ENCODE data around the gene KIAA0232. TPM values are rescaled to one million over a fixed set of nuclear protein-coding genes. Genes with fewer than 3 reads are reported as not detected.
"Not testable (repeated sequence)": the region's sequence is repeated elsewhere in the genome, so short reads cannot be mapped to it uniquely, and the experiment has no call there.

KIAA0232 gene
- total RNA-seq, 1 donor from 2014 or later, result 20.9 TPM

DNA sequence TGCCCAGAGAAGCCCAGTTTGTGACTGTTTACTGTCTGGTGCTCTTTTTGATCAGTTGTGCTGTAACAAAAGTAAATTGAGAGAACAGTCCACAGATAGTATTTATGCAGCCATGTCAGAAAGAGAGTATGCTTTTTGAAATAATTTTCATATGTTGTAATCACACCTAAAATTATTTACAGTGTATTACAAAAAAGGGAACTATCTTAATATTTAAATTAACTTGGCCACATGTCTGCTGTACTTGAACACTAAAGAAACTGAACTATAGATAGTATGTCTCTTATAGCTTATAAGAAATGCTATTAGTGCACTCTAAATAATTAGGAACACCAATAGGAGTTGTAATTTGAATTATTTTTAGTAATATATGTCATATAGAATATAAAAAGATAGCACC is 30.2 kb downstream of the KIAA0232 start:
- ATAC-seq, result no peak

DNA sequence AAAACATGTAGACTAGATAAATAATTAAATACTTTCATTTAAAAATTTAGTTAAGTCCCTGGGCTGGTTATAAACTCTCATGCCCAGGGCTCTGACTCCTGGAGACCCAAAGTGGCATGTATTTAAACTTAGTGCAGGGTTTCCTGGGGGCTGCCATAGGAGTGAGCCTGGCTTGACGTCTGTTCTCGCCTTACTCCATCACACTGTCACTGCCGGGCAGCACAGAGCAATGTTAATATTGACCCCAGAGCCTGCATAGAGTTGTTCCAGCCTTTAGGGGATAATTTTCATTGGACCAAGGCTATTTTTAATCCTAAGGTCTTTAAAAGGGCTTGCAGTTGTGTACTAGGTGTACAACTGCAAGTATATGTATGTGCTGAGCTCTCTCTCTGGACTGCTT is 31.2 kb downstream of the KIAA0232 start:
- ATAC-seq, result no peak

DNA sequence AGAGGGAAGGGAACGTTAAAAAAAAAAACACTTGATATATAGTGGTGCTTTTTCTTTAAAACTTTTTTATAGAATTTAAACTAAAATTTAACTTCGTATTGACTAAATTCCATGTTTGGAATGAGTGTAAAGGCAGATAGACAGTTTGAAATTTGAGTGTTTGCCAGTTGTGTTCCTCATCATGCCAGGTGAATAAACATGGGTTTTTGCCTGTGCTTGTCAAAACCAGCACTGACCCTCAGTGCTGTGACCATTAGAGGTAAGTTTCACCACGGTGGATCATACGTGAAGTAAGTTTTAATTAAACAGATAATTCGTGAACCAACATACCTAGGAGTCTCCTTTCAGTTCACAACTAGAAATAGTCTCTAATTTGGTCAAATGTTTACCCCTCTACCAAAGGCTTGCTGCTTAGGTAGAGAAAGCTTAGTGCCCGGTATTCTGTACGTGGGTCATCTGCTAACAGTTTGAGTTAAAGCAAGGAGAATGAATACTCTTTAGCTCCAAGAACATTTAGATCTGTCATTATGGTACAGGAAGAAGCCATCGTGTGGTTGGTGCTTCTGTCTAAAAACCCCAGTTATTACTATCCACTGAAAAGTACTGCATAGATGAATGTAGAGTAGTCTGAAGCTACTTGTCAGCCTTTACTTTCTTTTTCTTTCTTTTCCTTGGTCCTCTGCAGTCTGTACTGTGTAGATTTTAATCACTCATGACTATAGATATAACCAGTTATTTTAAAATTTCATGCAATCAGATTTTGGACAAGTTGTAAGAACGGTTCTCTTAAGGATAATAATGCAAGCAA is 32.7 kb downstream of the KIAA0232 start:
- ATAC-seq, result no peak

GRCh38 chr4:6819295-6819694 is 36.8 kb downstream of the KIAA0232 start:
- no peak for ATAC-seq

GRCh38 chr4:6820695-6821094 is 38.2 kb downstream of the KIAA0232 start:
- ATAC-seq, result no peak

GRCh38 chr4:6824071-6824470 is 41.5 kb downstream of the KIAA0232 start:
- no peak for ATAC-seq

DNA sequence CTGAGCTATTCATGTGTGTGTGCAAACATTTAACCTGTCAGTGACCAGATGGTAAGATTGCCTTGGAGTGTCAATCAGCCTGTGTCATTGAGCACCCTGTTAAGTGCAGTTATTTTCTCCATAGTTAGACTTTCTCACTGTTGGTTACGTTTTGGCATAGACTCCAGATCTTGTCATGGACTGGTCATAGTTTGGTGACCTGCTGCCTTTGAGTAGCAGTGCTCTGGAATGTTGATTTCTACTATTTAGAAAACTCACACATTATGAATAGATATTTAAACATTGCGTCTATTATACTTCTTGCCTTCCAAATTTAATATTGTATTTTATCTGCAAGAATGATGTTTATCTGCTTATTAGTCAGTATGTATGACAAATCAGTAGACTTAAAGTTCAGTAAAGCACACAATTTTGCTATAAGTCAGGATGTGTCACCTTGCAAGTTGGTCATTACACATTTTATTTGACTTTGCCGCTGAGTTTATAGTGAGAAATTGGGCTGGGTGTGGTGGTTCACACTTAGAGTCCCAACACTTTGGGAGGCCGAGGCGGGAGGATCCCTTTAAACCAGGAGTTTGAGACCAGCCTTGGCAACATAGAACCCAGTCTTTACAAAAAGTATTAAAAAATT is 42.4 kb downstream of the KIAA0232 start:
- no peak for ATAC-seq

DNA sequence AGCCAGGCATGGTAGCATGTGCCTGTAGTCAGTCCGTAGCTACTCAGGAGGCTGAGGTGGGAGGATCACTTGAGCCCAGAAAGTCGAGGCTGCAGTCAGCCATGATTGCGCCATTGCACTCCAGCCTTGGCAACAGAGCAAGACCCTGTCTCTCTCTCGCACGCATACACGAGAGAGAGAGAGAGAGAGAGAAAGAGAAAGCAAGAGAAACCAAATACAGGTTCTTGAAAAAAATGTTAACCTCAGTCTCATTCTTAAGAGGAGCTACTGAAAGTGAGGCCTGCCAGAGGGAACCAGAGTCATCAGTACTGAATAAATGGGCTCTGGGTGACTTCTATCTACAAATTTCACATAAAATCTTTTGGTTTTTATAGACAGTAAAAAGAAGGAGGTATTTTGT is 42.9 kb downstream of the KIAA0232 start:
- no peak for ATAC-seq

DNA sequence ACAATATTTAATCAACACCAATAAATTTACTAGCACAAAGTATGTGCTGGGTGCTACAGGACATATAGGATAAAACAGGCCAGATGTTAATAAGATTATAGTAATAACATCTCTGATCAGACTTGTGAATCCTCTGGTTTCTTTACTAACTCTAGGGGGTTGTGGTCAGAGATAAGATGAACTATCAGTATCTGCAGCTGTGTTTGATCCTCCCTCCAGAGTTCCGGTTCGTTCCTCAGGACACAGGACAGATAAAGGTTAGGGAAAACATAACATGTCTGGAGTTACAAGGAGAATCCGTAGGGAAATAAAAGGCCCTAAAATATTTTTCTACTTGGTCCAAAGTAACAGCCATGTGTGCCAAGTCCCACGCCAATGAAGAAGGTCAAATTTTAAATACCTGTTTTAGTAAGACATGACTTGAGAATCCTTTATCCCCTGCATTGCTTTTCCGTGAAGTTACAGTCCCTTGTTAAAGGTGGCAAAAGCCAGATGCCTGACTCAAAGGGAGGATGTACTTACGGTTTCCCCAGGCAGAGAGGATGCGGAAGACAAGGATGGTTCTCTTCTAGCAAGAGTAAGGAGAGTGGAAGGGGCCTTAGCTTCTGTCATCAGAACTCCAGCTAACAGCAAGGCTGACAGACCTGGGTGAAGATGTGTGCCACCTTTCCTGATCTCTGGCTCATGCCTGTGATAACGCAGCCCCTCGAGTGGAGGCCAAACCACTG is 44.4 kb downstream of the KIAA0232 start:
- no peak for ATAC-seq

DNA sequence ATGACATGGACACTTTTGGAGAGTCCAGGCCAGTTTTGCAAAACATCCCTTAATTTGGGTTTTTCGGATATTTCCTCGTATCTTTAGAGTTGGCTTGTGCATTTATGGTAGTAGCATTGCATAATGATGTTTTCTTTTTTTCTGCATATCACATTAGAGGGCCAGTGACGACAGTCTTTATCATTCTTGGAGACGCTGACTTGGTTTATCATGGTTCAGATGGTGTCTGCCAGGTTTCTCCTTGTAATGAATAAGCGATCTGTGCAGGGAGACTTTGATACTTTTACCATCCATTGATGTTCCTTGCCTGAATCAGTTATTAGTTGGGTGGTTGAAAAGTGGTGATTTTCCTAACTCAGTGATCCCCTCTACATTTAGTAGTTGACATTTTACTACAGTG is 46.6 kb downstream of the KIAA0232 start:
- no peak for ATAC-seq

GRCh38 chr4:6834867-6835266 is 52.3 kb downstream of the KIAA0232 start:
- ATAC-seq, result peak; percentile 98

DNA sequence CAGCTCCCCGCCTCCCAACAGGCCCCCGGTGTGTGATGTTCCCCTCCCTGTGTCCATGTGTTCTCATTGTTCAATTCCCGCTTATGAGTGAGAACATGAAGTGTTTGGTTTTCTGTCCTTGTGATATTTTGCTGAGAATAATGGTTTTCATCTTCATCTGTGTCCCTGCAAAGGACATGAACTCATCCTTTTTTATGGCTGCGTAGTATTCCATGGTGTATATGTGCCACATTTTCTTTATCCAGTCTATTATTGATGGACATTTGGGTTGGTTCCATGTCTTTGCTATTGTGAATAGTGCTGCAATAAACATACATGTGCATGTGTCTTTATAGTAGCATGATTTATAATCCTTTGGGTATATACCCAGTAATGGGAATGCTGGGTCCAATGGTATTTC is 53.1 kb downstream of the KIAA0232 start:
- ATAC-seq, result not testable (repeated sequence)

- not testable (repeated sequence) for ATAC-seq
Measured at GRCh38 chr4:6837106-6837505, 54.6 kb downstream of the KIAA0232 start.

DNA sequence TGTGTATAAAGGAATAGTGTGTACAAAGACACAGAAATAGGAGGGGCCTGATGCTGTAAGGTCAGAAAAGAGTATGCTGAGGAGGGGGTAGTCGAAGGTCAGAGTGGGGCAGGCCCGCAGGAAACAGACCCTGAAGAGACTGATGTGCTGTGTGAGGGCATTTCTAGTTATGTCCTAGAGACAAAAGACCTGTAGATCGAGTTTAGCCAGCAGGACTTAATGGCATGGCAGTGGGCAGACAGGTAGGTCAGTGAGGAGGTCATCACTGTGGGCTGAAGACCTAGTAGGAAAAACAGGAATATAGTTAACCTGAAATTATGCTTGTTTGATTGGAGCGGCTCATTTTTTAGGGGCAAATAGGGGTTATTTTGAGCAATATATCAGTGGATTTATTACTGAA is 57.1 kb downstream of the KIAA0232 start:
- ATAC-seq, result no peak

DNA sequence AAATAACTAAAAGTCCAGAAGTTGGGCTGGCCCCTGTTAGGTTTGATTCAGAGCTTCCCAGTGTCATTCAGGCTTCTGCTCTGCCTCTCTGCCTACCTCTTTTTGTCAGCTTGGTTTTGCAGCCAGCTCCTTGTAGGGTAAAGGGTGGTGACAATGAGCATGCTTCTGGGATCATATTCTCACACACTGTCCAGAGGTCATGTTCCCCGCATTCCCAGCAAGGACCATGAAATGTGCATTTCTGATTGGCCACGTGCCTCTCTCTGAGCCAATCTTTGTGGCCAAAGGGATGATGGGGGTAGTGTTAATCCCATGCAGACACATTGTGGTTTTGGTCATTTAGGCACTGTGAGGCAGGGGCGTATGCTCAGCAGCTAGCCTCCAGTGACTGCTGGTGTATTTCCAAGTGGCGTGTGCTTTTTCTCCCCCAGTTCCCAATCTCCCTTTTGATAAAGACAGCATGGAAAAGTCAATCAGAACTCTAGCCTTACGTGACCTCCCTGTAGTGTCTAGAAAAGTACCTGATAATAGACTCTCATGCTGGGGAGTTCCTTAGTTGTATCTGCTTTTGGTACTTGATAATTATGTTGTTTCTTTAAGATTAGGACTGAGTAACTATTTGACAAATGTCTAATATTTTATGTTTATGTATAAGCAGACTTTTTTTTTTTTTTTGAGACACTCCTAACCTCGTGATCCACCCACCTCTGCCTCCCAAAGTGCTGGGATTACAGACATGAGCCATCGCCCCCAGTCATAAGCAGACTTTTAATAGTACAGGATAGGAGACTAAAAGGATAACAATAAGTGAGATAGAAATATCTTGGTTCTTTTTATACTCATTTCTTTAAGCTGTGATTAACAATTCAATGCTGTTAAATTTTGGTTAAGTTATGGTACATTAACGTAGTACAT is 57.8 kb downstream of the KIAA0232 start:
- peak; percentile 25 for ATAC-seq

GRCh38 chr4:6845027-6845426 is 62.5 kb downstream of the KIAA0232 start:
- ATAC-seq, result no peak

DNA sequence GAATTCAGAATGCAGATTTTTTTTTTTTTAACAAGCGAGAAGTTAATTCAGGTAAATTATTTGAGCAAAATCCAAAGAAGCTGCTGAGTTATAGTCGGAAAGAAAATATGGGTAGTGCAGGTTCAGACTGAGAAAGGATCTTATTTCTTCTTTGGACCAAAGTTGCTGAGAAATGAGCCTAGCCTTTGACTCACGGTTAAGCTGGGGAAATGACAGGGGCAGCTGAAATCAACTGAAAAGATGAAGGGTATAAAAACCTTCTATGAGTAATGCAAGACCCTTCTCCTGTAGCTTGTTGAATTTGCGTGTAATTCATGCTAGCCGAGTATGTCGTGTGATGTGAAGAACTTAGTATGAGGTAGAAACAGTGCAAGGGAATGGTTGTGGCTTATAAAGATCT is 63.0 kb downstream of the KIAA0232 start:
- no peak for ATAC-seq

- ATAC-seq, result no peak
Measured at GRCh38 chr4:6847178-6847577, 64.7 kb downstream of the KIAA0232 start.

- ATAC-seq, result peak; percentile 28
Measured at GRCh38 chr4:6848717-6849305, 66.3 kb downstream of the KIAA0232 start.

DNA sequence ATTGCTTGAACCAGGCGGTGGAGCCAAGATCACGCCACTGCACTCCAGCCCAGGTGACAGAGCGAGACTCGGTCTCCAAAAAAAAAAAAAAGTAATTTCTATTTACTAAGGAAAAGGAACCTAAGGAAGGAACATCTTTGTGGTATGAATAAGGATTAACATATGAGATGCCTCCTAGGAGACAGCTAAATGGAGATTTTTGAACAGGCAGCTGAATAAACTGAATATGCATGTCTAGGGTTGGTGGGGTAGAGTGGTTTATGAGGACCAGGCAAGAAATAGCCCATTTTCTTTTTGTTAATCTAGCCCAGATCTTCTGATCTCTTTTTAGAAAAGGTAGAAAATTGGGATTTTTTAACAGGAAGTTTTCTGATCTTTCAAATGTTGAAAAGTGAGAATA is 67.2 kb downstream of the KIAA0232 start:
- ATAC-seq, result no peak

GRCh38 chr4:6851431-6851830 is 68.9 kb downstream of the KIAA0232 start:
- no peak for ATAC-seq

- ATAC-seq, result no peak
Measured at GRCh38 chr4:6851962-6852361, 69.4 kb downstream of the KIAA0232 start.
